SU-DHL-6 (cell line): Measurements from ENCODE around the gene HHAT.

Experiments
- H2AFZ ChIP-seq: fragments of 200-600 bp; sonication (generic); 2 replicates; pipeline ENCODE4 v1.6.1; 2014; ENCODE audit warnings: low read depth, mild to moderate bottlenecking, moderate library complexity, mixed read lengths, antibody characterized with exemption, low read length; ENCODE audit not compliant: severe bottlenecking
- H3F3A ChIP-seq: fragments of 200-600 bp; shearing (Covaris generic); 2 replicates; pipeline ENCODE4 v1.6.0; 2016; ENCODE audit warnings: antibody characterized with exemption, mild to moderate bottlenecking; ENCODE audit not compliant: insufficient read depth
- H3K27ac ChIP-seq: fragments of 200-600 bp; sonication (generic); 2 replicates; pipeline ENCODE4 v1.5.1; 2016; ENCODE audit warnings: low read depth, mild to moderate bottlenecking, low read length, moderate library complexity, mixed read lengths
- H3K27me3 ChIP-seq: fragments of 200-600 bp; sonication (generic), shearing (Covaris generic); 2 replicates; pipeline ENCODE4 v1.6.0; 2014; ENCODE audit warnings: mild to moderate bottlenecking, low read length
- H3K36me3 ChIP-seq: fragments of 200-600 bp; sonication (generic); 2 replicates; pipeline ENCODE4 v1.6.1; 2014; ENCODE audit warnings: mild to moderate bottlenecking, low read length, mixed read lengths
- H3K4me2 ChIP-seq: fragments of 300-600, 200-600 bp; shearing (Covaris generic), sonication (generic); 2 replicates; pipeline ENCODE4 v1.6.0; 2014; ENCODE audit warnings: low read length, low read depth, mild to moderate bottlenecking; ENCODE audit not compliant: poor library complexity, severe bottlenecking
- H3K4me3 ChIP-seq: fragments of 200-600 bp; sonication (generic); 2 replicates; pipeline ENCODE4 v1.5.1; 2014; ENCODE audit warnings: antibody characterized with exemption, low read length, mild to moderate bottlenecking, mixed read lengths; ENCODE audit not compliant: insufficient read depth, poor library complexity, severe bottlenecking
- H3K79me2 ChIP-seq: fragments of 200-600 bp; sonication (generic); 2 replicates; pipeline ENCODE4 v1.6.1; 2014; ENCODE audit warnings: mild to moderate bottlenecking, low read length, moderate library complexity; ENCODE audit not compliant: insufficient read depth
- H3K9ac ChIP-seq: fragments of 200-600 bp; sonication (generic); 2 replicates; pipeline ENCODE4 v1.7.0; 2014; ENCODE audit warnings: mild to moderate bottlenecking, low read length
- H3K9me2 ChIP-seq: fragments of 200-600 bp; sonication (generic); replicated peaks from 2 replicates; pipeline ENCODE4 v1.6.1; 2014; ENCODE audit warnings: low read length; ENCODE audit not compliant: insufficient read depth
- H3K9me3 ChIP-seq: fragments of 200-600 bp; sonication (generic); 2 replicates; pipeline ENCODE4 v1.6.1; 2014; ENCODE audit warnings: low read length, mixed read lengths; ENCODE audit not compliant: insufficient read depth
- H4K20me1 ChIP-seq: fragments of 200-600 bp; sonication (generic); 2 replicates; pipeline ENCODE4 v1.6.1; 2014; ENCODE audit warnings: low read depth, mild to moderate bottlenecking, antibody characterized with exemption, low read length, moderate library complexity, mixed read lengths
- EZH2phosphoT487 ChIP-seq: fragments of 200-600 bp; sonication (generic), shearing (Covaris generic); conservative IDR thresholded peaks from 2 replicates; pipeline ENCODE4 v1.6.1; 2018; ENCODE audit warnings: mild to moderate bottlenecking, antibody characterized with exemption, low read length, moderate library complexity, mixed read lengths
- TF ChIP-seq, protein P1 (sequence below): fragments of 200-600 bp; sonication (generic); IDR thresholded peaks from one replicate; pipeline ENCODE4 v1.5.1; 2017; ENCODE audit warnings: antibody characterized with exemption, mild to moderate bottlenecking, low read length, moderate library complexity; ENCODE audit not compliant: insufficient read depth, poor library complexity, severe bottlenecking

The HHAT gene

GRCh38 chr1:210565306-210565705 lies 236.6 kb downstream of the HHAT start:
- Histone ChIP-seq H3K36me3 (no peaks in the 10 kb centered on the region), H3K9ac (no peak overlapping the region), H2AFZ (no peak overlapping the region), H3K27me3 (no peaks in the 10 kb centered on the region), H4K20me1 (no peaks in the 10 kb centered on the region), H3K27ac (no peak overlapping the region), H3K9me3 (no peaks in the 10 kb centered on the region), H3K4me3 (no peak overlapping the region), H3K79me2 (no peaks in the 10 kb centered on the region), H3F3A (no peaks in the 10 kb centered on the region), H3K4me2 (no peak overlapping the region), H3K9me2 (no peaks in the 10 kb centered on the region)
- TF ChIP-seq, protein P1, sequence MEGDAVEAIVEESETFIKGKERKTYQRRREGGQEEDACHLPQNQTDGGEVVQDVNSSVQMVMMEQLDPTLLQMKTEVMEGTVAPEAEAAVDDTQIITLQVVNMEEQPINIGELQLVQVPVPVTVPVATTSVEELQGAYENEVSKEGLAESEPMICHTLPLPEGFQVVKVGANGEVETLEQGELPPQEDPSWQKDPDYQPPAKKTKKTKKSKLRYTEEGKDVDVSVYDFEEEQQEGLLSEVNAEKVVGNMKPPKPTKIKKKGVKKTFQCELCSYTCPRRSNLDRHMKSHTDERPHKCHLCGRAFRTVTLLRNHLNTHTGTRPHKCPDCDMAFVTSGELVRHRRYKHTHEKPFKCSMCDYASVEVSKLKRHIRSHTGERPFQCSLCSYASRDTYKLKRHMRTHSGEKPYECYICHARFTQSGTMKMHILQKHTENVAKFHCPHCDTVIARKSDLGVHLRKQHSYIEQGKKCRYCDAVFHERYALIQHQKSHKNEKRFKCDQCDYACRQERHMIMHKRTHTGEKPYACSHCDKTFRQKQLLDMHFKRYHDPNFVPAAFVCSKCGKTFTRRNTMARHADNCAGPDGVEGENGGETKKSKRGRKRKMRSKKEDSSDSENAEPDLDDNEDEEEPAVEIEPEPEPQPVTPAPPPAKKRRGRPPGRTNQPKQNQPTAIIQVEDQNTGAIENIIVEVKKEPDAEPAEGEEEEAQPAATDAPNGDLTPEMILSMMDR, result no peak
- TF ChIP-seq EZH2phosphoT487, result no peak

DNA sequence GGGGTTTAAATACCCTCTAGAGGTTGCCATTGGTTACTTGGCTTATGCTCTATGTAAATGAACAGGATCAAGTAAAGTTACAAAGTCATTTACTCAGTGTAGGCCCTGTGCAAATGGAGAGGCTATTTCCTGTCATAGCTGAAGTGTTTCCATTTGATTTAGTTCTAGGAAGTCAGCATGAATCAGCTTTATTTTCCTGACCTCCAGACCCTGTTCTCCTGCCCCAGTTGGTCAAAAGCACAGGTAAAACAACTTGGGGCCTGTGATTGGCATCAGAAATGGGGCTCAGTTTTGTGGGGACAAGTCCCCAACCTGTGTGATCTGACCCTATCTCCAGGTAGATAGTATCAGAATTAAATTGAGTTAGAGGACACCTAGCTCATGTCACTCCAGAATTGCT lies 239.9 kb downstream of the HHAT start:
- Histone ChIP-seq H2AFZ (no peak overlapping the region), H3K4me2 (no peak overlapping the region), H3F3A (no peaks in the 10 kb centered on the region), H3K9ac (no peak overlapping the region), H3K27ac (no peak overlapping the region), H3K4me3 (no peak overlapping the region), H3K79me2 (no peaks in the 10 kb centered on the region), H3K9me2 (no peaks in the 10 kb centered on the region), H3K36me3 (no peaks in the 10 kb centered on the region), H4K20me1 (no peaks in the 10 kb centered on the region), H3K9me3 (no peaks in the 10 kb centered on the region), H3K27me3 (no peaks in the 10 kb centered on the region)
- TF ChIP-seq, protein P1, result no peak

GRCh38 chr1:210570116-210570515 lies 241.4 kb downstream of the HHAT start:
- TF ChIP-seq EZH2phosphoT487, result no peak
- TF ChIP-seq, protein P1, result no peak
- no peaks in the 10 kb centered on the region for H3K9me3 ChIP-seq
- no peak overlapping the region for H3K9ac ChIP-seq
- H2AFZ ChIP-seq, result no peak overlapping the region
- H3K36me3 ChIP-seq, result no peaks in the 10 kb centered on the region
- no peaks in the 10 kb centered on the region for H3K9me2 ChIP-seq
- no peak overlapping the region for H3K27ac ChIP-seq
- no peaks in the 10 kb centered on the region for H3K79me2 ChIP-seq
- H3K4me2 ChIP-seq, result no peak overlapping the region
- no peaks in the 10 kb centered on the region for H3F3A ChIP-seq
- no peaks in the 10 kb centered on the region for H4K20me1 ChIP-seq
- H3K4me3 ChIP-seq, result no peak overlapping the region
- H3K27me3 ChIP-seq, result no peaks in the 10 kb centered on the region
